Kidney (tissue), 14 donors: ENCODE results near the gene GPSM1. TPM values are rescaled to one million over a fixed set of nuclear protein-coding genes. Genes with fewer than 3 reads are reported as not detected.

Source experiments
- DNase-seq, 5 donors: peaks; one replicate each; pipeline ENCODE4 v3.0.0-alpha.2; 2013 to 2020
- FAIRE-seq: peaks from 2 replicates; lab custom pipeline; 2012; peaks lifted over from hg19 to GRCh38; lab: Jason Lieb, UNC
- H3K27ac ChIP-seq, 2 donors: one replicate each; pipeline ENCODE4 v1.7.0; 2013; ENCODE audit warnings: low read depth in 2 of 2, low read length in 2 of 2, inconsistent platforms in 1 of 2
- H3K27me3 ChIP-seq: one replicate; pipeline ENCODE4 v1.7.1; 2013; ENCODE audit warnings: low read length, inconsistent platforms; ENCODE audit not compliant: control insufficient read depth, insufficient read depth
- H3K36me3 ChIP-seq, 3 donors: one replicate each; pipeline versions ENCODE4 v1.7.0 to v1.7.1; 2013; ENCODE audit warnings: low read length in 3 of 3, control low read depth in 1 of 3, inconsistent platforms in 1 of 3; ENCODE audit not compliant: insufficient read depth in 3 of 3, control insufficient read depth in 2 of 3
- H3K4me1 ChIP-seq, 3 donors: one replicate each; pipeline versions ENCODE4 v1.7.0 to v1.7.1; 2013; ENCODE audit warnings: low read length in 3 of 3, inconsistent platforms in 1 of 3, low read depth in 1 of 3; ENCODE audit not compliant: control insufficient read depth in 2 of 3, insufficient read depth in 2 of 3
- H3K4me3 ChIP-seq, 3 donors: one replicate each; pipeline versions ENCODE4 v1.7.0 to v1.8.1; 2013; ENCODE audit warnings: low read length in 3 of 3, control low read depth in 1 of 3, inconsistent platforms in 1 of 3
- H3K9ac ChIP-seq, 3 donors: one replicate each; pipeline versions ENCODE4 v1.7.0 to v1.7.1; 2013; ENCODE audit warnings: low read length in 3 of 3, control low read depth in 1 of 3, inconsistent platforms in 1 of 3
- H3K9me3 ChIP-seq, 3 donors: one replicate each; pipeline versions ENCODE4 v1.7.0 to v1.7.1; 2013; ENCODE audit warnings: low read length in 3 of 3, control low read depth in 1 of 3, inconsistent platforms in 1 of 3; ENCODE audit not compliant: control insufficient read depth in 2 of 3, insufficient read depth in 1 of 3
- CTCF ChIP-seq: IDR thresholded peaks from 3 replicates; pipeline ENCODE4 v1.5.1; 2012; ENCODE audit warnings: mild to moderate bottlenecking, moderate library complexity, borderline replicate concordance; ENCODE audit not compliant: insufficient read depth; ENCODE audit errors: extremely low read depth
- intact Hi-C: fragments of 100-400 bp; cut with DNase I; formaldehyde crosslinking; loops from one replicate; pipeline ENCODE4 v1.11.1; 2022
- polyA plus RNA-seq: library from polyadenylated mRNA; stranded (reverse); fragments of 350-450 nt; fragmentation: Illumina TruSeq; extraction: RNeasy Lipid Tissue Mini Kit (QIAGEN cat#74804); gene quantifications from one replicate; pipeline ENCODE4 v1.2.3, GENCODE V29; 2014; ENCODE audit warnings: low read depth, low replicate concordance; ENCODE audit not compliant: insufficient read depth
- total RNA-seq: library from RNA; stranded (reverse); fragmentation: NEBNext Ultra II Directional; extraction: Animal tissue kit (Norgen Biotek cat#: 25700); gene quantifications from one replicate; pipeline ENCODE4 v1.2.1, GENCODE V29; 2021
- donor health status: control.
- donor health status: control.
- donor health status: control.
- donor health status: control.
- donor health status: control.
- donor health status: DM: yes; HTN: yes; CAD: no.
- donor health status: Normal renal cell carcinoma (clear cell type).

Gene GPSM1
- total and polyA plus RNA-seq, 2 donors from 2014 or later: 11.6 to 11.9 TPM

- DNase-seq: peak in 1 of 5 donors; percentile 66
- H3K4me3 ChIP-seq: no peak overlapping the region
- H3K27ac ChIP-seq: no peak overlapping the region
- H3K9me3 ChIP-seq: no peaks in the 10 kb centered on the region
- no peak overlapping the region for H3K9ac ChIP-seq
- peaks cover 0 to 13% (median 0%) of the 10 kb centered on the region in 3 donors for H3K4me1 ChIP-seq
- H3K27me3 ChIP-seq: no peaks in the 10 kb centered on the region
- intact Hi-C loops: no loop called here
- FAIRE-seq: no peak
- no peaks in the 10 kb centered on the region for H3K36me3 ChIP-seq
- no peak for TF ChIP-seq CTCF
These were observed 3.7 kb downstream of the GPSM1 start for GRCh38 chr9:136331030-136331429.

- no peaks in the 10 kb centered on the region for H3K36me3 ChIP-seq
- H3K4me3 ChIP-seq: no peak overlapping the region
- no peaks in the 10 kb centered on the region for H3K27me3 ChIP-seq
- H3K27ac ChIP-seq: no peak overlapping the region
- intact Hi-C loops: no loop called here
- peak in 1 of 5 donors; percentile 70 for DNase-seq
- TF ChIP-seq CTCF: no peak
- no peak overlapping the region for H3K9ac ChIP-seq
- H3K9me3 ChIP-seq: no peaks in the 10 kb centered on the region
- peaks cover 0 to 9% (median 0%) of the 10 kb centered on the region in 3 donors for H3K4me1 ChIP-seq
- no peak for FAIRE-seq
These were observed 4.5 kb downstream of the GPSM1 start for GRCh38 chr9:136331556-136332481.

- TF ChIP-seq CTCF: no peak
- no peak overlapping the region for H3K4me3 ChIP-seq
- H3K9me3 ChIP-seq: no peaks in the 10 kb centered on the region
- H3K27me3 ChIP-seq: no peaks in the 10 kb centered on the region
- peak in 1 of 5 donors; percentile 60 for DNase-seq
- intact Hi-C loops: no loop called here
- H3K36me3 ChIP-seq: no peaks in the 10 kb centered on the region
- FAIRE-seq: no peak
- H3K27ac ChIP-seq: no peak overlapping the region
- no peak overlapping the region for H3K9ac ChIP-seq
- peaks cover 0 to 9% (median 0%) of the 10 kb centered on the region in 3 donors for H3K4me1 ChIP-seq
These were observed 5.2 kb downstream of the GPSM1 start for GRCh38 chr9:136332482-136332983.
